ENCODE measurements around the gene GALC.

GALC gene

DNA sequence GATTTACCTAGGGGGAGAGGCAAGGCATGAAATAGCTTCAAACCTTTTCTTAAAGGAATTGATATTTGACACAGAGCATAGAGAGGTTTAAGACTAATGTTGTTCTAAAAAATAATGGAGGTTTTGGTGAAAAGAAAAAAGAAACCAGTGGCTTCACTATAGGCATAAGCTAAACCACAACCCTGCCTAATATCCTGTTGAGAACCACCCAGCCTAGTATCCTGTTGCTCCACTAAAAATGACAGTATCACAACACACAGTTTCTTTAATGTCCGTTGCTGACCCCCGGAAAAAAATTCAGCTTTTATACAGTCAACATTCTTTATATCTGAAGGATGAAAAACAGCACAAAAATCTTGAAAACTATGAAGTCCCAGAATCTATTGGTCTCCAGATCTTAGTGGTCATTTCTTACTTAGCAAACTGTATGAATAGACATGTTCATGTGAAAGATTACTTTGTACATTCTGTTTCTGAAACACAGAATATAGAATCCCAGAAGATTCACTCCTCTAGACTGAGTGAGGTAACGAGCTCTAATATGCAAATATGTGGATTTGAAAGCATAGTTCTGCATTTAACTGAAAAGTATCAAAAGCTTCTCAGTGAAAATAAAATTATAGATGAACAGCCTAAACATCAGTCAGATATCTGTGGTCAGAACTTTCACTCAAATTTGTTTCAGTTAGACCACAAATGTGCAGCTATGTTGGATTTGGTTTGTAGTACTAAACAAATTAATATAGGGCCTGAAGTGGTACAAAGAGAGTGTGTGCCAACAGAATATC, 40.5 kb downstream of the GALC start:
- no peak for DNase-seq

- peak; percentile 45 for DNase-seq
These were observed 47.9 kb downstream of the GALC start for GRCh38 chr14:87944987-87945604.

DNA sequence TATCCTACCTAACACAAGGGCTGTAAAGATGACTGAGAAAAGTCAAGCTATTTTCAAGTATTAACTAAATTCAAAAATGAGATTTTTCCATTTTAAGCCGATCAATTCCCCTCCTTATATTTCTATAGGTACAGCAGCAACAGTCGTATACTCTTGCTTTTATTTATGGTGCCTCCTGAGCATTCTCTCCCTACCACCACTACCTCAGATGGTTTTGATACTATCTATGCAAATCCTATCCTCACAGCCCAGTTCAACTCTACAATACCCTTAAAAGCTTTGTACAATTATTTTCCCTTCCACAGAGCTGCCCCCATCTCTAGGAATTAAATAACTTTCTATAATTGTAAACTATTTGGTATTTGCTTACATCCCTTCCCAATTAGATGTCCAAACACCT, 52.1 kb downstream of the GALC start:
- no peak for DNase-seq

DNA sequence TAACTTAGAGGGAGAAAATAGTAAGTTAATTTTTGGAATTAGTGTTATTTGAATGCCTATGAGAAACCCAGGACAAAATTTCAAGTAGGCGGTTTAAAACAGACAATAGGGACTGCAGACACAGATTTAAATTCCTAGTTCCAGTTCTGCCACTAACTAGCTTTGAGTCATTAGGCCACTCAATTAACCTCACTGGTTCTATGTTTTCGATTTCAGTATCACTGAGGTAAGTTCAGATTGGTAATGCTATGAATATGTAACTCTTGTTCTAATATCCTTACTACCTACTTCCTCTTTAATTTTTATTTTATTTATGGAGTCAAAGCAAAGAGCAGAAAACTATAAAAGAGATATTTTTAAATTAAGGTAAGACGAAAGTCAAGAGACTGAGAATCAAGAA, 52.6 kb downstream of the GALC start:
- DNase-seq, result no peak

- DNase-seq, result no peak
These were observed 57.1 kb downstream of the GALC start for GRCh38 chr14:87935886-87936285.

DNA sequence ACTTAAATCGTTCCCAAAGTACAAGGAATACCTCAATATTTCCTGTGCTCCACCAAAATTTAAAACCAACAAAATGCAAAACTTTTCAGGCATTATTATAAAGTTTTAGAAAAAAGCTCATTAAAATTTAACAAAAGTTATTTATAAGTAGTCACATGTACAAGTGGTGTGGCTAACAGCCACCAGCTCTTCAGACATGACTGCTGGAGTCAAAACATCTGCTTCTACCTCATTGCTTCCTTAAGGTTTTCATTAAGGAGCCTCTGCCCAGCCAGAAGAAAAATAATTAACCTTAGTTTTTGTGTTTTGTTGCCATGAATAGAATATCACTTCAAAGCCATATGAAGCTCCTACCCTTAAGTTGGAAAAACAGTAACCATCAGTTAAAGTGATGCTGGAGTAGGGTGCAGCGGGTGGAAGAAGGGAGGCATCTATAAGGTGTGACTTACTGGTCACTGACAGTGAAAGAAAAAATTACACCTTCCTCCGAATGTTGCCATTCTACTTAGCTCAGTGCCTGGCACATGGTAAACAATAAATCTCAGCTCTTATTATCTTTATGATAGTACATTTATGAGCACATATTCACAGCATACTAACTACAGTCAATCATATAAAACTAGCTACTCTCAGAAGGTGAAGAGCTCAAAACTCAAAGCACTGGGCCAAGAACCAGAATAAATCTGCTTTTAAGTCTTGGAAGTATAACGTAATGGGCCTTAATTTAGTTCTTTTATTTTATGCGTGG, 57.7 kb downstream of the GALC start:
- no peak for DNase-seq

DNA sequence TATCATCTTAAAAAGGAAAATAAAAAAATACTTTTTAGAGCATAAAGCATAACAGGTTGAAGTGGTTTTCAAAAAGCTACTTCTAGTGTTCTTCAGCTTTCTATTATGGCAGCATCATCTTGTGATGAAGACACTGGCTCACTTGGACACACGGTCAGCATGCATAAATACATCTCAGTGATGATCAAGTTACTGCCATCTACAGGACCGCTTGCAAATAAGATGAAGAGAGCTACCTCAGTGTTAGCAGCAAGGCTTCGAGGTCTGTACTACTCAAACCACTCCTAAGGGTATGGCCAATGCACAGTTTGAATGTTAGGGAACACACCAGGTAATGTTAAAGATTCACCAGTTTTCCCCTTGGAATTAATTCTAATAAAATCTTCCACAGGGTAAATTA, 58.8 kb downstream of the GALC start:
- no peak for DNase-seq

- DNase-seq, result no peak
These were observed 76.1 kb downstream of the GALC start for GRCh38 chr14:87916886-87917275.

DNA sequence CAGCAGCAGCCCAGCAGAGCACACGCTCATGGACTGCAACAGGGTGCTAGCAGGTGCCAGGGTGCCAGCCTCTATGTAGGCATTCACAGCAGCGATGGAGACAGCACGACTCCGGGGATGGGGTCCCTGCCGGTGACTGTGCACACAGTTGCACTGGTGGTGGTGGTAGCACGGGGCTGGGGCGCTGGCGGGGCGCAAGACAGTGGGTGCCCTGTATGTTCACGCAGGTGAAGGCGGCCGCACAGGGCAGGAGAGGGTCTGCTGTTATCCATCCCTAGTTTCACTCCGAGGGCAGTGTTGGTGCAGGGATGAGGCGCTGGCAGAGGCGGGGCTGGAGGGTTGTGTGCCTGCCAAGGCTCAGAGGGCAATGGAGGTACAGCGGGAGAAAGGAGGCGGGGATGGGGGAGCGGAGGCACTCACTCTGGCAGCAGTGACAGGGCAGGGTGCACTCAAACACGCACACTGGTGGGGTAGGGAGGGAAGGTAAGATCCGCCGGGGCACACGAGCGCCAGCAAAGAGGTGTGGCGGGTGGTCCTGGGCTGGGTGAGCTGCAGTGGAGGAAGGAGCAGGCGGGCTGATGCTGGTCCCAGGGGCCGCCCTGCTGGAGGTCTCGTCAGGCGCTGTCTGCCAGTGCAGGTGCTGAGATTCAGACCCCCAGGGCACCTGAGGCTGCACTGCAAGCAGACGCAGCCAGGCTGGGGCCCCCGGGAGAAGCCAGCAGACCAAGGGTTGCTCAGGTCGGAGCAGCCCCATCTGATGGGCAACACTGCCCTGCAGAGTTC, 76.7 kb downstream of the GALC start:
- DNase-seq, result no peak

GRCh38 chr14:87908550-87908949, 84.4 kb downstream of the GALC start:
- DNase-seq, result no peak

DNA sequence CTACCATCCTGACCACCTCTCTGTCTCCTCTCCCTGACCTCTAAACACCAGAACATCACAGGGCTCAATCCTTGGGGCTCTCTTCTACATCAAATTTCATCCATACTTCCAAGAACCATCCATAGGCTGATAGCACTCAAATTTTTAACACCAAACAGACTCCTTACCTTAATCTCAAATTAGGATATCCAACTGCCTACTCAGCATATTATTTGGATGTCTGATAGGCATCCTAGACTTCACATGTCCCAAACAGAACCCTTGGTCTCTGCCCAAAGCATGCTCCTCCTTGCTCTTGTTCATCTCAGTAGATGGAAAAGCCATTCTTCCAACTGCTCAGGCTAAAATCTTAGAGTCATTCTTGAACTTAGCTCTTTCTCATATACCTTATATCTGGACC, 91.3 kb downstream of the GALC start:
- DNase-seq, result no peak

DNA sequence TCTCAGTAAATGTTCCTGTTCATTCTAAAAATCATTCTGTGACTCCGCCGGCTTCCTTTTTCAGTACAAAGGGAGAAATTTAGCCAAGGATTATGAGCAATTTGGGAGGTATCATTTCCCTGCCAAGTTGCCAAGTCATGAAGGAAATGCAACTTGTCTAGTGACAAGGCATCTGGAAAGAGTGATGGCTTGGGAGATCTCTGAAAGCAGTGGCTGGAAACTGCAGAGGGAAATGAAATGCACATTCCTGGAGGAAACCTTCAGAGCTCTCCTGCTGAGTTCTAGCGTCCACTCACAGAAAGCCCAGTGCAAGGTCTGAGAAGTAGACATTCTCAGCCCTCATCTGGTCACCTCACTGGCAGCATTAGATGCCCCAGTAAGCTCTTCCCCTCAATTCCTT, 91.7 kb downstream of the GALC start:
- peak; percentile 14 for DNase-seq

- no peak for DNase-seq
These were observed 93.8 kb downstream of the GALC start for GRCh38 chr14:87899228-87899627.

- peak; percentile 19 for DNase-seq
These were observed 94.7 kb downstream of the GALC start for GRCh38 chr14:87898301-87898700.

DNA sequence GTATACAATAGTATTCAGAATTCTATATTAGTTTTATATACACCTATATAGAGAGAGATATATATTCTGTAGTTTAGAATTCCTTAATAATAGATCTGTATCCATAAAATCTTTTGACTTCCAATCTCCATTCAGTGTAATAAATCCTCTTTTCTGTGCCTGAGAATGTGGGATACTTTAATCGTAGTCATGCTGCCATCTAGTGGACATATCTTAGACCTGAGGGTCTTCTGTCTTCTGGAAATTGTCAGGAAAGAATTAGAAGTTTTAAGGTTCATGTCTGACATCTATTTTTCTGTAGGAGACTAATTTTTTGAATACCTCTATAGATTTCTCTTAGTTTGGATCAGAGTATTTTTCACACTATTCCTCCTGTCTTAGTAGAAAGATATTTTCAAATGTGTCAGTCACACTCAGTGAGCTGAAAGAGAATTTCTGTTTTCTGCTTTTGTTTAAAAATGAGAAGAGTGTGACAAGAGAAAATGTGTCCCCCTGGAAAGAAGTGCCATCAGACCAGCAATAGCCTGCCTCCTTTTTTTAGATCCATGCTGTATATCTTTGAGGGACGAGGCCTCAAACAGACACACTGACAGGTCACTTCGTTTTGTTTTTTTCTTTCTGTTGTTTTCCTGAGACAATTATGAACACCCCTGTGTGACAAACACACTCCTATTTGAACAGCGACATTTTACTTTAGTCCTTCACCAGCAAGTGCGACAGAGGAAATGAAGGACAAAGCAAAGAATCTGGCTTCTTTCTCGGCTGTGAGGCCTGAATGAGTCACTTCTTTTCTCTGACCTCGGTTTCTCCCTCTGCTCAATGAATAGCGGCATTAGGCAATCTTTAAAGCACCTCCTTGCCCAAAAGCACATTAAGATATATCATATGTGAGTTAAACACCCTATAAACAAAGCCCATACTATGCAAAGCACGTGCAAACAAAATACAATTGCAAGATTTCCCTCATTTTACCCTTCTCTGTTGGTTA, 96.3 kb downstream of the GALC start:
- DNase-seq, result peak; percentile 63

DNA sequence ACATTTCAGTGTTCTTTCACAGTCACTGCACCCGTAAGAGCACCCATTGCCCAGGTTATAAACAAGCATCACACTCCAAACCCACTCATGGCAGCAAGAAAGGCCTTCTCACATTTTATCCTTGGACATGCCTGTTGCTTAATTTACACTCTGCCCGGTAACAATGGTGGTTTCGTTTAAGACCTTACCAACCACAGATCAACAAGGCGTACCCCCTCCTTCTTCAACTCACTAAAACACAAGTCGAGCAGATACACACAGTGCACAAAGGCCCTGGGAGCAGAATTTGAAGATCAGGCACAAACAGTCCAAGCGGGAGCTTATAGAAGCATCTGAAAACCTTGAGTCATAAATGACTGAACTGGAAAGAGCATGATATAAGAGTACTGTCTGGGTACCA, 98.1 kb downstream of the GALC start:
- DNase-seq, result no peak

- DNase-seq, result peak; percentile 74
These were observed 100.2 kb downstream of the GALC start for GRCh38 chr14:87892763-87893162.

DNA sequence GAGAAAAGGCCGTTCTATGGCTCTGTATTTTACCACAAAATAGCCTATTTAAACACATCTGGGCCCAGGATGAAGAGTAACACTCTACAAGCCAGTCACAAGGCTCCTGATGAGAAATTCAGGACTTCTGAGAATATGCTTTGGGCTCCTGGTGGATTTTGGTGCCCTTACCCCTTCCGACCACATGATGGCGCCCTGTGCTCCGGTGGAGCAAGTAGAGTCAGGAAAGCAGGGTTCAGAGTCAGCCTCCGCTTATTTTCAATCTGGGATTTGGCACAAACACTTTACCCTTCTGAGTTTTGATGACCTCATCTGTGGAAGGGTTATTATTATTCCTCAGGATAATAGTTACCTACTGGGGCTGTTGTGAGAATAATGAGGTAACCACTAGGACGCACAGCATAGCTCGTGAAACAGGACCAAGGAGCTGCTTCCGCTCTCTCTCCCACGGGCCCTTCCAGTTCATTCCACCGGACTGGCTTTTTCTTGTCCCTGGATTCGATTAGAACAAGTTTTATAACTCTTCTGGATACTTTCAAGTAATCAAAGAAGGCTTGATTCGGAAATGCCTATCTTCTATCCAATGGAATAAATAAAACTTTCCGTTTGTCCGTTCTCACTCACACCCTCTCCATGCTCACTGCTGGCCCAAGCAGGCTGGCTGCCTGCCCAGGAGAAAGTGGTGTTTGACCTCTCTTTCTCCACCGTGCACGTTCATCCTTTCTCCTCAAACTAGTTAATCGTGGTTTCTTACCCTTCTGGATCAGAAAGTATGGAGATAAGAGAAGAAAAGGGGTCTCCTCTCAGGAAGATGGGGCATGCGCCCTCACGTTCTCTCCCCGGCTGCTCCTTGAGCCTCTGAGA, 104.6 kb downstream of the GALC start:
- no peak for DNase-seq

GRCh38 chr14:87883750-87884149, 109.2 kb downstream of the GALC start:
- DNase-seq, result peak; percentile 14

Measured in fibroblast of skin of scalp (primary cell).